DND-41 (cell line): ENCODE results near the gene RAB5A.

Source experiments
- CTCF ChIP-seq: IDR thresholded peaks from 2 replicates; pipeline ENCODE4 v1.5.1; 2012; ENCODE audit warnings: borderline replicate concordance, low read length, moderate library complexity, mild to moderate bottlenecking; ENCODE audit not compliant: poor library complexity, severe bottlenecking; ENCODE audit errors: extremely low read depth
- EZH2 ChIP-seq: IDR thresholded peaks from 3 replicates; pipeline ENCODE4 v1.6.1; 2012; ENCODE audit warnings: borderline replicate concordance, low read depth, mild to moderate bottlenecking, moderate library complexity, low read length, inconsistent platforms; ENCODE audit not compliant: severe bottlenecking

- TF ChIP-seq CTCF (no peak), EZH2 (no peak)
Measured at GRCh38 chr3:20027136-20027535, 80.2 kb downstream of the RAB5A start.
